Activated T-cell treated with anti-CD3 and anti-CD28 coated beads, Interleukin-2, amount 50 U/mL, for 4 hours (primary cell): ENCODE data around the gene DDX18. TPM values are rescaled to one million over a fixed set of nuclear protein-coding genes. Genes with fewer than 3 reads are reported as not detected.
"Not testable (repeated sequence)": the region's sequence is repeated elsewhere in the genome, so short reads cannot be mapped to it uniquely, and the experiment has no call there.

Source experiments
- ATAC-seq, 2 donors: fragments of 200-7000 bp; cut with Tn5 transposase; one replicate each; pipeline ENCODE4 v1.10.0; 2021
- DNase-seq: peaks from one replicate; pipeline ENCODE4 v3.0.0-alpha.2; 2020
- H3K27me3 Mint-ChIP-seq: one replicate; pipeline ENCODE4 v1.8.0; 2021; ENCODE audit warnings: low read depth, mixed read lengths
- H3K36me3 Mint-ChIP-seq: one replicate; pipeline ENCODE4 v1.8.0; 2022; ENCODE audit warnings: mixed read lengths; ENCODE audit not compliant: insufficient read depth
- H3K4me1 Mint-ChIP-seq: one replicate; pipeline ENCODE4 v1.8.0; 2021; ENCODE audit warnings: low read depth, mixed read lengths
- H3K4me3 Mint-ChIP-seq: one replicate; pipeline ENCODE4 v1.8.0; 2021; ENCODE audit warnings: mild to moderate bottlenecking, moderate library complexity, mixed read lengths
- H3K9me3 Mint-ChIP-seq: one replicate; pipeline ENCODE4 v1.8.0; 2021; ENCODE audit warnings: mixed read lengths
- total RNA-seq, 3 donors: library from RNA; stranded (reverse); gene quantifications; one replicate each; pipeline ENCODE4 v1.2.1, GENCODE V29; 2021

Gene DDX18
- total RNA-seq, result 100 to 1,000 TPM; 204 to 229 (median 210) TPM

DNA sequence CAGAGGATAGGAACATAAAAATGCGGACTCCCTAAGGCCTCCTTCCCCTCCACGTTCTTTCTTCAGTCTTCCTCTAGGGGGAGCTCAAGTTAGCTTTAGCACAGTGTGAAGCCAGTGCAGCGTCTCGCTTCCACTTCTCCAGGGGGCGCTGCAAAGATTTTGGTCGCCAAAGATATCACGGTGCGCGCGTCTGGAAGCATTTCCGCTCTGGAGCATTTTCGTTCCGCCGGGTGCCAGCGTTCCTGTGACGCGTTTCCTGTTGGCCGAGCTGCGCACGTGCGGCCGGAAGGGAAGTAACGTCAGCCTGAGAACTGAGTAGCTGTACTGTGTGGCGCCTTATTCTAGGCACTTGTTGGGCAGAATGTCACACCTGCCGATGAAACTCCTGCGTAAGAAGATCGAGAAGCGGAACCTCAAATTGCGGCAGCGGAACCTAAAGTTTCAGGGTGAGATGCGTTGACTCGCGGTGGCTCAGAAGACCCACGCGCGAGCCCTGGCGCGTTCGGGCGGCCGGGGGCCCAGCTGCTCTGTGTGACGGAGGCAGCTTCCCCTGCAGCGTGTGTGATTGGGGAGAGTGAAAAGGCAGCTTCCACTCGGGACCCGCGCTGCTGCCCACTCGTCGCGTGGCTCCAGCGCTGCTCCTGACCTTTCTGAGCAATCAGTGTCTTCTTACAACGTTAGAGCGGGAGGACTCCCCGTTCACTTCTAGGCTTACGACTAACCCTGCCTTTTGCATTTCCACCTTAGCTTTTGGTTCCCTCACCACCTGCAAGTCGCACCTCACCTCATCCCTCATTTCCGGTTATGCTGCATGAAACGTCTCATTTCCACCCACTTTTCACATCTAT, at the start of gene DDX18:
TSS of gene DDX18 (plus strand) at position 275 of the 848 bp plus-strand sequence. CDS start at position 362, 87 bp downstream.
- H3K4me1 Mint-ChIP-seq, result peaks cover 39% of the 10 kb centered on the region
- peaks cover 32% of the 10 kb centered on the region for H3K36me3 Mint-ChIP-seq
- H3K9me3 Mint-ChIP-seq, result no peaks in the 10 kb centered on the region
- DNase-seq (peak; percentile 95), ATAC-seq (peak; percentile 93 to 94)
- H3K27me3 Mint-ChIP-seq, result no peaks in the 10 kb centered on the region
- H3K4me3 Mint-ChIP-seq, result peak within 1 kb of the TSS; percentile 94

DNA sequence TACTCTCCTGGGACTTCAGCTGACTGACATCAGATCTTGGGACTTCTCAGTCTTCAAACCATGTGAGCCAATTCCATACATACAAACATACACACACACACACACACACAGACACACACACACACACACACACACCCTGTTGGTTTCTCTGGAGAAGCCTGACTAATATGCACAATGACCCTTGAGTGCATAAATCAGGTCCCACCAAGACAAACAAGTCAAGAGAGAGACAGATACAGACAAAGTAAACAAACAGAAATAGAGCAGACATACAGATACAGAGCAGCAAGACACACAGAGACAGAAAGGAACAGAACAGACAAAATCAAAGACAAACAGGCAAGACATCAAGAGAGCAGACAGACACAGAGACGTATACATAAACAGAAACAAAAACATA, 43.8 kb upstream of the DDX18 start:
- DNase-seq (no peak), ATAC-seq (no peak)
- H3K4me3 Mint-ChIP-seq, result no peak overlapping the region
- no peaks in the 10 kb centered on the region for H3K4me1 Mint-ChIP-seq
- H3K36me3 Mint-ChIP-seq, result no peaks in the 10 kb centered on the region
- peaks cover 5% of the 10 kb centered on the region for H3K27me3 Mint-ChIP-seq
- H3K9me3 Mint-ChIP-seq, result no peaks in the 10 kb centered on the region

DNA sequence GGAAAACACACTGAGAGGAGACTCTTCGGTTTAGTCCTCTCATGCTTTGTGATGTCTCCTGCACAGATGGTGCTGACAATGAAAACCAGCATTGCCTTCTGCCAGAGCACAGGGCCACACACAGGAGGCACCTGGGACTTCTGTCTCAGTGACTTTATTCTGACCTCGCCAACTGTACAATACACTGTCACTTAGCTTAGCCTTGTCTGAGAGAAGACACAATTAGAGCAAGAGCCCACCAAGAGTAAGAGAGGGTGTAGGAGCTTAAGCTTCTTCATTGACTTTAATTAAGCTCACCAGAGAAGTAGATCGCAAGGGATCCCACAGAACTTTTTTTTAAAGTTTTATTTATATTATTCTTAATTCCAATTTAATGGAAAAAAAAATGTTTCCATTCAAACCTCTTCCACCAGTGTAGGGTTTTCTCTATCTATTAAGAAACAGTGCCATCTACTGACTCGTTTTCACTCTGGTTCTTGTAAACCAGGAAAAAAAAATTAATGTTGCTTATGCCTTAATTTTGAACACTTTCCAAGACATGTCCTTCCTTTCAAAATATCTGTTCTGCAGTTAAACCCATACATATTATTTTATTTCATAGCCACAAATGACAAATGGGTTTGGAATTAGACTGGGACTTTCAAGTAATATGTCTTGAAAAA, 42.4 kb upstream of the DDX18 start:
- no peak for ATAC-seq
- DNase-seq, result no peak
- H3K36me3 Mint-ChIP-seq, result no peaks in the 10 kb centered on the region
- H3K9me3 Mint-ChIP-seq, result no peaks in the 10 kb centered on the region
- H3K27me3 Mint-ChIP-seq, result peaks cover 7% of the 10 kb centered on the region
- no peaks in the 10 kb centered on the region for H3K4me1 Mint-ChIP-seq
- no peak overlapping the region for H3K4me3 Mint-ChIP-seq

DNA sequence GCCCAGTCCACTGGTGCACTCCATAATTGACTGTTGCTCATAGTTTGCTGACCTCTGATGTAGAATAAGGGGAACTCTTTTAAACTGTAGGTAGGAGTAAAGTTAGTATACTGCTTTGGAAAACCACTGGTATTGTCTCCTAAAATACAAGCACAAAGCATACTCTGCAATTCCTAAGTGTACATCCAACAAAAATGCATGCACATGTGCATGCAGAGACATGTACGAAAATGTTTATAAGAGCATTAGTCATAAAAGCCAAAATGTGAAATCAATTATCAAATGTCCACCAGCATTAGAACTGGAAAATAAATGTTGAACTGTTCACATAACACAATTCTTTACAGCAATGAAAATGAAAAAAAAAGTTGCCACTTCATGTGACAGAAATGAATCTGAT, 39.8 kb upstream of the DDX18 start:
- no peaks in the 10 kb centered on the region for H3K4me1 Mint-ChIP-seq
- no peaks in the 10 kb centered on the region for H3K36me3 Mint-ChIP-seq
- H3K9me3 Mint-ChIP-seq, result no peaks in the 10 kb centered on the region
- H3K27me3 Mint-ChIP-seq, result peaks cover 15% of the 10 kb centered on the region
- ATAC-seq (no peak), DNase-seq (no peak)
- no peak overlapping the region for H3K4me3 Mint-ChIP-seq

DNA sequence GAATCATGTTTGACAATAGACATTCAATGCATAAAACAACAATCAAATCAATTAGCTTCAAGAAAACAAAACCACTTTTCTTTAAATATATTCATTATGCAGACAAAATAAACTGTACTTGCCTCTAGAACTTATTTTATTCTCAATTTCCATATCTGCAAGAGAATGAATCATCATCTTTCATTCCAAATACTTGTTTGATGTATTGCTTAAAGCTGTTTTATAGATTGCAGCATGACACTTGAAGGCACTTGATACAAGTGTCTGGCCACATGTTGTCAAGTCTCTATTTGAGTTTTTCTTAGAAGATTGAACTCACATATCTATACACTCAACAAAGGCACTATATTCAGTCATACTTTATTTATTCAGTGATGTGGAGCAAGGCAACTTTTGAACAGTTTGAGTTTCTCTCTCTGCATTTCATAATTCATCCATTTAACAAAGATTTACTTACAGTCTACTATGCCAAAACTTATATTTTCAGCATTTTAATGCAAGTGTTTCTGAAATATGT, 38.7 kb upstream of the DDX18 start:
- Mint-ChIP-seq H3K4me1 (no peaks in the 10 kb centered on the region), H3K4me3 (no peak overlapping the region), H3K9me3 (no peaks in the 10 kb centered on the region), H3K27me3 (peaks cover 17% of the 10 kb centered on the region), H3K36me3 (no peaks in the 10 kb centered on the region)
- ATAC-seq (no peak), DNase-seq (no peak)

DNA sequence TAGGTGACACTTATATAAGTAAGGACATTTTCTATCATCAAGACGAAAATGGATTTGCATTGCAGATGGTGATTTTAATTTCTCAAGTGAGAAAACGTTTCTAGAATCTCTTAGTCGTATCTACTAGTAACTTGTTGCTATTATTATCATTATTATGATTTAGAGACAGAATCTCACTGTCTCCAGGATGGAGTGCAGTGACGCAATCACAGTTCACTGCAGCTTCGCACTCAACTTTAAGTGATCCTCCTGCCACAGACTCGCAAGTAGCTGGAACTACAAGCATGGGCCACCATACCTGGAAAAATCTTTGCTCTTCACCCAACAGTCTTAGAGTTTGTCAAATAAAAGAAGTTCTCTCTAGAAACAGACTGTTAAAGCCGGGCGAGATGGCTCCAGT, 37.6 kb upstream of the DDX18 start:
- Mint-ChIP-seq H3K27me3 (peaks cover 15% of the 10 kb centered on the region), H3K4me3 (no peak overlapping the region), H3K9me3 (no peaks in the 10 kb centered on the region), H3K4me1 (no peaks in the 10 kb centered on the region), H3K36me3 (no peaks in the 10 kb centered on the region)
- ATAC-seq (no peak), DNase-seq (no peak)

DNA sequence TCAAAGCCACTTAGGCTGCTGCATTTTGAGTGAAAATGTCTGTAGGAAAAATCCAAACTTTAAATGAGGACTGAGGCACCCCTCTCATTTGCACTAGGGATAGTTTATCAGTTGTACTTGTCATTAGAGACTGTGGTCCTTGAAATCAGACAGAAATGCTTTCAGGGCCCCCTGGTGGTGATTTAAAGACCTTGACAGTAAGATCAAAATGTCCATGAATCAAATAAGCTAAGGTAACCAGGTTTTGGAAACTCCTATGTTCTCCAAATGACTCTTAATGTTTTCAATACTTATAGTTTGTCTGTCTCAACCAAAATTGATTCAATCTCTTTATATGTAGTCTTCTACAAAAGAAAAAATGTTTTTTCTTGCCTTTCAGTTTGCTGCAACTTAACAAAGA, 28.8 kb upstream of the DDX18 start:
- DNase-seq, result peak; percentile 8
- Mint-ChIP-seq H3K27me3 (peaks cover 3% of the 10 kb centered on the region), H3K4me3 (no peak overlapping the region), H3K4me1 (no peaks in the 10 kb centered on the region), H3K36me3 (no peaks in the 10 kb centered on the region), H3K9me3 (peaks cover 11% of the 10 kb centered on the region)
- ATAC-seq, result peak in 1 of 2 donors; percentile 55

DNA sequence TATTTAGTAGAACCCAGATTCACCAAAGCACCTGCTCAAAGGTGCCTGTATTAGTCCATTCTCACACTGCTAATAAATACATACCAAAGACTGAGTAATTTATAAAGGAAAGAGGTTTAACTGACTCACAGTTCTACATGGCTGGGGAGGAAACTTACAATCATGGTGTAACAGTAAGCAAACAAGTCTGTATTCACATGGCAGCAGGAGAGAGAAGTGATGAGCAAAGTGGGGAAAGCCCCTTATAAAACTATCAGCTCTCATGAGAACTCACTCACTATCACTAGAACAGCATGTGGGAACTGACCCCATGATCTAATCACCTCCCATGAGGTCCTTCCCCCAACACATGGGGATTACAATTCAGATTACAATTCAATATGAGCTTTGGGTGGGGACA, 28.0 kb upstream of the DDX18 start:
- DNase-seq, result no peak
- no peaks in the 10 kb centered on the region for H3K4me1 Mint-ChIP-seq
- peaks cover 11% of the 10 kb centered on the region for H3K9me3 Mint-ChIP-seq
- H3K4me3 Mint-ChIP-seq, result no peak overlapping the region
- peak; percentile 41 to 46 for ATAC-seq
- no peaks in the 10 kb centered on the region for H3K36me3 Mint-ChIP-seq
- H3K27me3 Mint-ChIP-seq, result peaks cover 3% of the 10 kb centered on the region

DNA sequence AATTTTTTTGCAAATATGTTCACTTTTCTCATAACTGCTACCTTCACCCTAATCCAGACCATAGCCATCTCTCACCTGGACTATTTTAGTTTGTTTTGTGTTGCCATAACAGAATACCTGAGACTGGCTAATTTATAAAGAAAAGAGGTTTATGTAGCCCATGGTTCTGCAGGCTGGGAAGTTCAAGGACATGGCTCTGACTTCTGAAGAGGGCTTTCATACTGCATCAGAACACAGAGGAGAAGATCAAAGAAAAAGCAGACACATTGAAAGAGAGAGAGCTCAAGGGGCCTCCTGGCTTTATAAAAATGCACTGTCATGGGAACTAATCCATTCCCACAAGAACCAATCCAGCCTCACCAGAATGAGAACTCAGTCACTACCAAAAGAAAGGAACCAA, 25.0 kb upstream of the DDX18 start:
- ATAC-seq, result no peak

DNA sequence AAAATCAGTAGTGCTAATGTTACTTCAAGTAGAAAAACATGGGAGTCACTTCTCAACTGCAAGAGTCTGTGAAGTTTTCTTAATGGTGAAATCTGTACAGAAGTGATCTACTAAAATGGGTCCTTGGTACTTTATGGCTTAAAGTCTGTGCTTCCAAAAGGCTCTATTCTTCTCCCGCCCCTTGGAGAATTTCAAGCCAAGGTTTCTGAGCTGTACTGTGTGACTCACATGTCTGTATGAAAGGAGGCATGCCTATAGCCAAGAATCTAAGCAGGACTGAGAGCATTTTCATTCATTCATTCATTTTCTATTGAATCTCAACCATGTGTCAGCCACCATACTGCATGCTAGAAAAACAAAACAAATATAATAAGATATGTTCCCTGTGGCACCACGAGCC, 19.8 kb upstream of the DDX18 start:
- Mint-ChIP-seq H3K27me3 (peaks cover 22% of the 10 kb centered on the region), H3K4me3 (no peak overlapping the region), H3K4me1 (no peaks in the 10 kb centered on the region), H3K36me3 (no peaks in the 10 kb centered on the region), H3K9me3 (peaks cover 8% of the 10 kb centered on the region)
- ATAC-seq, result no peak
- no peak for DNase-seq

More for the DNA sequence above, 25.0 kb upstream of the DDX18 start:
- H3K36me3 Mint-ChIP-seq, result no peaks in the 10 kb centered on the region
- no peak for DNase-seq
- H3K27me3 Mint-ChIP-seq, result peaks cover 13% of the 10 kb centered on the region
- H3K9me3 Mint-ChIP-seq, result peaks cover 11% of the 10 kb centered on the region
- H3K4me3 Mint-ChIP-seq, result no peak overlapping the region
- no peaks in the 10 kb centered on the region for H3K4me1 Mint-ChIP-seq

DNA sequence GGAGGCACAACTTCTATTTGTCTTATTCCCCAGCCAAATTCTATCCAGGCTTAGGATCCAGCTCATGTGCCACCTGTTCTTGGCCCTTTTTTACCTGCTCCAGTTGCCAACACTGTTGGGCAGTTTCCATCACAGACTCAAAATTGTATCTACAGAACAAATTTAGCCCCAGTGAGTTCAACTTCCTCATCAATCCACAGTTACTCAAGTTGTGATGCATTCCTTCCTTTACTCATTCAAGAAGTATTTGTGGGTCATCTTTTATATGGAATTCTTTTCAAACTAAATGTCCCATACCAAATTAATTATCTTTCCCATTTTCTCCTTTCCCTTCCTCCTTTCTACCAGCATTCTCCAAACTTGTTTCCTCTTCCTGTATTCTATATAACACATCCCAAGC, 12.7 kb upstream of the DDX18 start:
- H3K4me3 Mint-ChIP-seq, result no peak overlapping the region
- peaks cover 26% of the 10 kb centered on the region for H3K27me3 Mint-ChIP-seq
- no peak for DNase-seq
- ATAC-seq, result no peak
- no peaks in the 10 kb centered on the region for H3K36me3 Mint-ChIP-seq
- no peaks in the 10 kb centered on the region for H3K9me3 Mint-ChIP-seq
- peaks cover 6% of the 10 kb centered on the region for H3K4me1 Mint-ChIP-seq

DNA sequence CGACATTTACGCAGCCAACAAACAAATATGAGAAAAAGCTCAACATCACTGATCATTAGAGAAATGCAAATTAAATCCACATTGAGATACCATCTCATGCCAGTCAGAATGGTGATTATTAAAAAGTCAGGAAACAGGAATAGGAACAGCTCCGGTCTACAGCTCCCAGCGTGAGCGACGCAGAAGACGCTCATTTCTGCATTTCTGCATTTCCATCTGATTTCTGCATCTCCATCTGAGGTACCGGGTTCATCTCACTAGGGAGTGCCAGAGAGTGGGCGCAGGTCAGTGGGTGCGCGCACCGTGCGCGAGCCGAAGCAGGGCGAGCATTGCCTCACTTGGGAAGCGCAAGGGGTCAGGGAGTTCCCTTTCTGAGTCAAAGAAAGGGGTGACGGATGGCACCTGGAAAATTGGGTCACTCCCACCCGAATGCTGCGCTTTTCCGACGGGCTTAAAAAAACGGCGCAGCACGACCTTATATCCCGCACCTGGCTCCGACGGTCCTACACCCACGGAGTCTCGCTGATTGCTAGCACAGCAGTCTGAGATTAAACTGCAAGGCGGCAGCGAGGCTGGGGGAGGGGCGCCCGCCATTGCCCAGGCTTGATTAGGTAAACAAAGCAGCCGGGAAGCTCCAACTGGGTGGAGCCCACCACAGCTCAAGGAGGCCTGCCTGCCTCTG, 10.7 kb upstream of the DDX18 start:
- ATAC-seq, H3K9me3 Mint-ChIP-seq, H3K36me3 Mint-ChIP-seq, H3K4me1 Mint-ChIP-seq, DNase-seq: not testable (repeated sequence)
- Mint-ChIP-seq H3K4me3 (peak overlapping the region; percentile 72), H3K27me3 (peaks cover 26% of the 10 kb centered on the region)

DNA sequence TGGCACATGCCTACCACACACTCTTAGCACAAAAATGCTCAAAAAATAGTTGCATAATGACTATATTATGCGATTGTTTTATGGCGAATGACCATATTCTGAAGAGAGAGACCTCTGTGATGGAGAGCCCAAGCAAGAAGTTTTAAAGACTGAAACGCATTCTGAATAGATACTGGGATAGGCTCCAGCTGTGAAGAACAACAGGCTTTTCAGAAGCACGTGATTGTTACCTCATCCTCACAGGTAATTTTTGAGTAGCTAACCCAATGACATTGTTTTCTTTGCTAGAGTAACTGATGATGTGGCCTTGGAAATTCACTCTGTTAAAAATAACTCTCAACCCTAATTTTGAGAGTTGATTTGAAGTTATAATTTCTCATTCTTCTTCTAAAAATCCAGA, 2.0 kb upstream of the DDX18 start:
- H3K4me3 Mint-ChIP-seq, result no peak overlapping the region

DNA sequence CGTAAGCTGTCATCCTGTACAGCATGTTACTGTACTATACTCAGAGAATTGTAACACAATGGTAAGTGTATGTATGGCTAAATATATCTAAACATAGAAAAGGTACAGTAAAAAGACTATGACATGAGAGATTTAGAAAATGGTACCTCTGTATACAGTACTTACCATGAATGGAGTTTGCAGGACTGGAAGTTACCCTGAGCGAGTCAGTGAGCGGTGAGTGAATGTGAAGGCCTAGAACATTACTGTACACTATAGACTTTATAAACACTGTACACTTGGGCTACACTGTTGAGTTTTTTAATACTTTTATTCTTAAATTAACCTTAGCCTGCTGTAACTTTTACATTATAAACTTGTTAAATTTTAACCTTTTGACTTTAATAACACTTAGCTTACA, 1.5 kb downstream of the DDX18 start:
- peaks cover 47% of the 10 kb centered on the region for H3K4me1 Mint-ChIP-seq
- H3K36me3 Mint-ChIP-seq, result peaks cover 39% of the 10 kb centered on the region
- H3K9me3 Mint-ChIP-seq, result no peaks in the 10 kb centered on the region
- H3K27me3 Mint-ChIP-seq, result no peaks in the 10 kb centered on the region
- no peak for ATAC-seq
- peak overlapping the region; percentile 94 for H3K4me3 Mint-ChIP-seq
- DNase-seq, result no peak

More for the DNA sequence above, 2.0 kb upstream of the DDX18 start:
- no peaks in the 10 kb centered on the region for H3K9me3 Mint-ChIP-seq
- ATAC-seq (no peak), DNase-seq (no peak)
- peaks cover 25% of the 10 kb centered on the region for H3K4me1 Mint-ChIP-seq
- peaks cover 14% of the 10 kb centered on the region for H3K36me3 Mint-ChIP-seq
- H3K27me3 Mint-ChIP-seq, result no peaks in the 10 kb centered on the region
